ENCODE data around the gene SLC12A2. TPM values are rescaled to one million over a fixed set of nuclear protein-coding genes. Genes with fewer than 3 reads are reported as not detected.

SLC12A2 gene
- total and polyA plus RNA-seq, 8 donors = 2.1 to 575 (median 77.3) TPM

GRCh38 chr5:128101676-128102075 lies 18.1 kb downstream of the SLC12A2 start:
- Histone ChIP-seq H3K27me3 (no peaks in the 10 kb centered on the region), H3K36me3 (peaks cover 0 to under 1% (median 0%) of the 10 kb centered on the region in 4 donors), H3K9me3 (peaks cover 0 to 22% (median 10%) of the 10 kb centered on the region in 4 donors), H3K4me1 (peaks cover 0 to 52% (median 25%) of the 10 kb centered on the region in 4 donors), H3K4me3 (no peak overlapping the region), H3K27ac (no peak overlapping the region)
- intact Hi-C loops (cut with DNase I; ENCODE audit: low total_unique reads) = no loop called here
- no peak for TF ChIP-seq POLR2A (IDR thresholded peaks at IDR 0.05)
- TF ChIP-seq, protein P1, sequence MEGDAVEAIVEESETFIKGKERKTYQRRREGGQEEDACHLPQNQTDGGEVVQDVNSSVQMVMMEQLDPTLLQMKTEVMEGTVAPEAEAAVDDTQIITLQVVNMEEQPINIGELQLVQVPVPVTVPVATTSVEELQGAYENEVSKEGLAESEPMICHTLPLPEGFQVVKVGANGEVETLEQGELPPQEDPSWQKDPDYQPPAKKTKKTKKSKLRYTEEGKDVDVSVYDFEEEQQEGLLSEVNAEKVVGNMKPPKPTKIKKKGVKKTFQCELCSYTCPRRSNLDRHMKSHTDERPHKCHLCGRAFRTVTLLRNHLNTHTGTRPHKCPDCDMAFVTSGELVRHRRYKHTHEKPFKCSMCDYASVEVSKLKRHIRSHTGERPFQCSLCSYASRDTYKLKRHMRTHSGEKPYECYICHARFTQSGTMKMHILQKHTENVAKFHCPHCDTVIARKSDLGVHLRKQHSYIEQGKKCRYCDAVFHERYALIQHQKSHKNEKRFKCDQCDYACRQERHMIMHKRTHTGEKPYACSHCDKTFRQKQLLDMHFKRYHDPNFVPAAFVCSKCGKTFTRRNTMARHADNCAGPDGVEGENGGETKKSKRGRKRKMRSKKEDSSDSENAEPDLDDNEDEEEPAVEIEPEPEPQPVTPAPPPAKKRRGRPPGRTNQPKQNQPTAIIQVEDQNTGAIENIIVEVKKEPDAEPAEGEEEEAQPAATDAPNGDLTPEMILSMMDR (IDR thresholded peaks at IDR 0.05) = no peak
- no peak for TF ChIP-seq EP300 (IDR thresholded peaks at IDR 0.05)
- TF ChIP-seq POLR2AphosphoS5 (IDR thresholded peaks at IDR 0.05) = no peak
- 33 to 64% (median 60%) methylated on average over 1 of the region's 1 CpG for WGBS, 5 donors
- peak in 1 of 2 donors; percentile 17 for DNase-seq

GRCh38 chr5:128105203-128105602 lies 21.6 kb downstream of the SLC12A2 start:
- Histone ChIP-seq H3K27me3 (no peaks in the 10 kb centered on the region), H3K4me3 (no peak overlapping the region), H3K9me3 (no peaks in the 10 kb centered on the region), H3K4me1 (peaks cover 0 to 50% (median 26%) of the 10 kb centered on the region in 4 donors), H3K36me3 (no peaks in the 10 kb centered on the region), H3K27ac (peak overlapping the region in 1 of 5 donors; percentile 18)
- TF ChIP-seq, protein P1 (IDR thresholded peaks at IDR 0.05) = no peak
- TF ChIP-seq EP300 (IDR thresholded peaks at IDR 0.05) (no peak), POLR2A (IDR thresholded peaks at IDR 0.05) (no peak), POLR2AphosphoS5 (IDR thresholded peaks at IDR 0.05) (no peak)
- intact Hi-C loops (cut with DNase I; ENCODE audit: low total_unique reads) = no loop called here
- WGBS, 5 donors = 62 to 72% (median 63%) methylated on average over 7 of the region's 7 CpGs
- DNase-seq = no peak

DNA sequence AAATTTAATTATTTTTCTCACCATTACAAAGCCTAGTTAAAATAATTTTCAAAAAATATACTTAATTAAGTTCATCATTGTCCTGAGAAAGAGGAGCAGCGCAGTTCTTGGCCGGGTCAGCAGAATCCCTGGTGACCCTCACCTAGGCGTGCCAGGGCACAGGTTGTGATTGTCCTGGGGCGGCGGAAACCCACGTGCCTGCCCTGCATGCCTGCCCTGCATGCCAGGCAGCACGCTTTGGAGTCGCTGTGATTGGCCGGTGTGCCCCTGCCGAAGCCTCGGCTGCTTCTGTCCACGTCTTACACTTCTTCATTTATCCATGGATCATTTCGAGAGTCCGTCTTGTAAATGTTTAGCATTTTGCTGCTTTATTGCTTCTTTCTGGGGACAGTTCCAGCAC lies 25.6 kb downstream of the SLC12A2 start:
- no peak overlapping the region for H3K4me3 ChIP-seq
- H3K27ac ChIP-seq = no peak overlapping the region
- H3K9me3 ChIP-seq = no peaks in the 10 kb centered on the region
- H3K36me3 ChIP-seq = peaks cover 0 to 16% (median 14%) of the 10 kb centered on the region in 4 donors
- WGBS, 5 donors = 63 to 90% (median 79%) methylated on average over 14 of the region's 14 CpGs
- H3K4me1 ChIP-seq = peaks cover 0 to 26% (median 14%) of the 10 kb centered on the region in 4 donors
- DNase-seq = no peak
- intact Hi-C loops (cut with DNase I; ENCODE audit: low total_unique reads) = no loop called here
- TF ChIP-seq POLR2AphosphoS5 (IDR thresholded peaks at IDR 0.05) (no peak), EP300 (IDR thresholded peaks at IDR 0.05) (no peak), POLR2A (IDR thresholded peaks at IDR 0.05) (no peak)
- TF ChIP-seq, protein P1 (IDR thresholded peaks at IDR 0.05) = no peak
- H3K27me3 ChIP-seq = no peaks in the 10 kb centered on the region

- peaks cover 4 to 23% (median 20%) of the 10 kb centered on the region in 4 donors for H3K36me3 ChIP-seq
- no peaks in the 10 kb centered on the region for H3K9me3 ChIP-seq
- H3K4me3 ChIP-seq = no peak overlapping the region
- TF ChIP-seq POLR2AphosphoS5 (IDR thresholded peaks at IDR 0.05) (no peak), EP300 (IDR thresholded peaks at IDR 0.05) (no peak), POLR2A (IDR thresholded peaks at IDR 0.05) (no peak)
- TF ChIP-seq, protein P1 (IDR thresholded peaks at IDR 0.05) = no peak
- no peak for DNase-seq
- intact Hi-C loops (cut with DNase I; ENCODE audit: low total_unique reads) = no loop called here
- no peak overlapping the region for H3K27ac ChIP-seq
- 51 to 83% (median 78%) methylated on average over 1 of the region's 1 CpG for WGBS, 5 donors
- H3K4me1 ChIP-seq = peaks cover 0 to 25% (median 12%) of the 10 kb centered on the region in 4 donors
- H3K27me3 ChIP-seq = no peaks in the 10 kb centered on the region
These were observed 26.2 kb downstream of the SLC12A2 start for GRCh38 chr5:128109766-128110165.

All from stomach (tissue), 9 donors.